Upper lobe of right lung (tissue), 1 donor: ENCODE results near the gene XG. TPM values are rescaled to one million over a fixed set of nuclear protein-coding genes. Genes with fewer than 3 reads are reported as not detected.

Experiments used
- ATAC-seq: fragments of 200-7000 bp; cut with Tn5 transposase; one replicate; pipeline ENCODE4 v1.9.1; 2020; ENCODE audit warnings: mild to moderate bottlenecking, moderate library complexity
- DNase-seq: peaks from one replicate; pipeline ENCODE4 v3.0.0-alpha.2; 2020
- H3K27ac ChIP-seq: fragments of 200-600 bp; one replicate; pipeline ENCODE4 v1.8.0; 2022
- H3K27me3 ChIP-seq: fragments of 200-600 bp; one replicate; pipeline ENCODE4 v1.8.0; 2022; ENCODE audit warnings: mild to moderate bottlenecking
- H3K36me3 ChIP-seq: fragments of 200-600 bp; one replicate; pipeline ENCODE4 v1.8.0; 2022
- H3K4me1 ChIP-seq: fragments of 200-600 bp; one replicate; pipeline ENCODE4 v1.8.0; 2022
- H3K4me3 ChIP-seq: fragments of 200-600 bp; one replicate; pipeline ENCODE4 v1.8.0; 2022; ENCODE audit warnings: mild to moderate bottlenecking
- H3K9me3 ChIP-seq: fragments of 200-600 bp; one replicate; pipeline ENCODE4 v1.8.0; 2022
- intact Hi-C: fragments of 100-400 bp; cut with DNase I; formaldehyde crosslinking; loops from one replicate; pipeline ENCODE4 v1.11.0; 2022
- total RNA-seq: library from RNA; stranded (reverse); fragmentation: NEBNext Ultra II Directional; extraction: Animal tissue kit (Norgen Biotek cat#: 25700); gene quantifications from one replicate; pipeline ENCODE4 v1.2.1, GENCODE V29; 2021
- TF ChIP-seq, protein P1 (sequence below): fragments of 200-600 bp; IDR thresholded peaks from one replicate; pipeline ENCODE4 v1.8.0; 2022; ENCODE audit warnings: antibody characterized with exemption
- donor health status: DM: no; HTN: yes; CAD: no; lungs with severe emphysema.

The XG gene
- total RNA-seq, 1 donor from 2014 or later = 0.64 TPM

- H3K4me1 ChIP-seq = no peaks in the 10 kb centered on the region
- DNase-seq (no peak), ATAC-seq (no peak)
- no peaks in the 10 kb centered on the region for H3K9me3 ChIP-seq
- no peak overlapping the region for H3K4me3 ChIP-seq
- TF ChIP-seq, protein P1, sequence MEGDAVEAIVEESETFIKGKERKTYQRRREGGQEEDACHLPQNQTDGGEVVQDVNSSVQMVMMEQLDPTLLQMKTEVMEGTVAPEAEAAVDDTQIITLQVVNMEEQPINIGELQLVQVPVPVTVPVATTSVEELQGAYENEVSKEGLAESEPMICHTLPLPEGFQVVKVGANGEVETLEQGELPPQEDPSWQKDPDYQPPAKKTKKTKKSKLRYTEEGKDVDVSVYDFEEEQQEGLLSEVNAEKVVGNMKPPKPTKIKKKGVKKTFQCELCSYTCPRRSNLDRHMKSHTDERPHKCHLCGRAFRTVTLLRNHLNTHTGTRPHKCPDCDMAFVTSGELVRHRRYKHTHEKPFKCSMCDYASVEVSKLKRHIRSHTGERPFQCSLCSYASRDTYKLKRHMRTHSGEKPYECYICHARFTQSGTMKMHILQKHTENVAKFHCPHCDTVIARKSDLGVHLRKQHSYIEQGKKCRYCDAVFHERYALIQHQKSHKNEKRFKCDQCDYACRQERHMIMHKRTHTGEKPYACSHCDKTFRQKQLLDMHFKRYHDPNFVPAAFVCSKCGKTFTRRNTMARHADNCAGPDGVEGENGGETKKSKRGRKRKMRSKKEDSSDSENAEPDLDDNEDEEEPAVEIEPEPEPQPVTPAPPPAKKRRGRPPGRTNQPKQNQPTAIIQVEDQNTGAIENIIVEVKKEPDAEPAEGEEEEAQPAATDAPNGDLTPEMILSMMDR = no peak
- no peak overlapping the region for H3K27ac ChIP-seq
- no peaks in the 10 kb centered on the region for H3K27me3 ChIP-seq
- H3K36me3 ChIP-seq = no peaks in the 10 kb centered on the region
- intact Hi-C loops = no loop called here
Observed at GRCh38 chrX:2857566-2857965, 105.7 kb downstream of the XG start.

DNA sequence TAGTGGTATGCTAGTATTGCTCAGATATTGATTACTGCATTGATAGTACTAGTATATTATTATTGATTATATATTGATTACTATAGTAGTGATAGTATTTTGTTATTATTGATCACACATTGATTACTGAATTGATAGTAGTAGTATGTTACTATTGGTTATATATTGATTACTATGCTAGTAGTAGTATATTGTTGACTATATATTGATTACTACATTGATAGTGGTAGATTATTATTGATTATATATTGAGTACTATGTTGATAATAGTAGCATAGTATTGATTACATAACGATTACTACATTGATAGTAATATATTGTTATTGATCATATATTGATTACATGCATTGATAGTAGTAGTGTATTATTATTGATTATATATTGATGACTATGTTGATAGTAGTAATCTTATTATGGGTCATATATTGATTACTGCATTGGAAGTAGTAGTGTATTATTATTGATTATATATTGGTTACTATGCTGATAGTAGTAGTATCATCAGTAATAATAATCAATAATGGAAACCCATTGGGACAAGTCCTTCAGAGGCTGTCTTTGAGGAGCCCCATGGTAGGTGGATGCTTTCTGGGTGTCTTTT is 107.5 kb downstream of the XG start:
- no peaks in the 10 kb centered on the region for H3K27me3 ChIP-seq
- no peak overlapping the region for H3K27ac ChIP-seq
- intact Hi-C loops = no loop called here
- no peak for DNase-seq
- TF ChIP-seq, protein P1 = no peak
- no peak for ATAC-seq
- H3K4me3 ChIP-seq = no peak overlapping the region
- no peaks in the 10 kb centered on the region for H3K9me3 ChIP-seq
- no peaks in the 10 kb centered on the region for H3K36me3 ChIP-seq
- no peaks in the 10 kb centered on the region for H3K4me1 ChIP-seq

DNA sequence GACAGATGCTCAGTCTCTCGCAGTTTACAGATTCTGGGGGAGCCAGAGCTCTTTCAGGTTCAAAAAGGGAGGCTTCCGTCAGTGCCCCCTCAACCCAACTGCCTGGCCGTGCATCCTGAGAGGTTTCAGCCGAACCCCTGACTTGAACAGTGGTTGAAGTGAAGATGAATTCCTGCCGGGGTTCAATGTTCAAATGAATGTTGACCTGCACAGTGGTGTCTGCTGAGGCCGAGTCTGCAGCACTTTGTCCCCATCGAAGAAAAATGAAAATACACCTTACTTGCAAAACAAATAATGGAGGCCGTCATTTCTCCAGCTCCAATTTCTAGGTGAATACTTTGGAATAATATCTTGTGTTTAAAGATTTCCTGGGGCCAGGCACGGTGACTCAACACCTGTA is 110.6 kb downstream of the XG start:
- H3K4me3 ChIP-seq = no peak overlapping the region
- TF ChIP-seq, protein P1 = no peak
- H3K36me3 ChIP-seq = no peaks in the 10 kb centered on the region
- H3K27ac ChIP-seq = no peak overlapping the region
- H3K27me3 ChIP-seq = no peaks in the 10 kb centered on the region
- DNase-seq (no peak), ATAC-seq (no peak)
- H3K4me1 ChIP-seq = no peaks in the 10 kb centered on the region
- H3K9me3 ChIP-seq = no peaks in the 10 kb centered on the region
- intact Hi-C loops = no loop called here

GRCh38 chrX:2863646-2864045 is 111.8 kb downstream of the XG start:
- no peak for DNase-seq
- Histone ChIP-seq H3K27ac (no peak overlapping the region), H3K4me3 (no peak overlapping the region), H3K9me3 (no peaks in the 10 kb centered on the region), H3K4me1 (no peaks in the 10 kb centered on the region), H3K27me3 (no peaks in the 10 kb centered on the region), H3K36me3 (no peaks in the 10 kb centered on the region)
- intact Hi-C loops = no loop called here
- ATAC-seq = peak; percentile 41
- TF ChIP-seq, protein P1 = no peak

Other genes with a start within 250 kb of the XG start
- 242 TPM for gene CD99, start 60.7 kb upstream of the XG start, total RNA-seq
- gene GYG2, start 76.9 kb downstream of the XG start, total RNA-seq = 1.4 TPM
- gene ARSD, start 177.3 kb downstream of the XG start, total RNA-seq = 35.1 TPM